Bronchial epithelial cell (primary cell): ENCODE results near the gene ACOXL. TPM values are rescaled to one million over a fixed set of nuclear protein-coding genes. Genes with fewer than 3 reads are reported as not detected.
"Not testable (repeated sequence)": the region's sequence is repeated elsewhere in the genome, so short reads cannot be mapped to it uniquely, and the experiment has no call there.

ENCODE experiments used
- DNase-seq: peaks from one replicate; pipeline ENCODE4 v3.0.0-alpha.2; 2010; ENCODE audit warnings: low read depth
- FAIRE-seq: peaks from 2 replicates; lab custom pipeline; 2011; peaks lifted over from hg19 to GRCh38; lab: Jason Lieb, UNC
- H3K27me3 ChIP-seq: 2 replicates; pipeline ENCODE4 v1.5.1; 2011; ENCODE audit warnings: low read length; ENCODE audit not compliant: control insufficient read depth, insufficient read depth
- H3K36me3 ChIP-seq: 2 replicates; pipeline ENCODE4 v1.5.1; 2011; ENCODE audit warnings: low read length; ENCODE audit not compliant: control insufficient read depth, insufficient read depth
- H3K4me3 ChIP-seq: 2 replicates; pipeline ENCODE4 v1.5.1; 2011; ENCODE audit warnings: mild to moderate bottlenecking, low read depth, low read length, control low read depth
- total RNA-seq: library from RNA; depleted of rRNA; stranded (reverse); fragments of >200 nt; gene quantifications from 2 replicates; pipeline ENCODE4 v1.2.1, GENCODE V29; 2014
- TF ChIP-seq, protein P1 (sequence below): IDR thresholded peaks from 2 replicates; pipeline ENCODE4 v1.5.1; 2011; ENCODE audit warnings: mild to moderate bottlenecking, moderate library complexity, low read length, control low read depth, inconsistent platforms; ENCODE audit not compliant: insufficient read depth, severe bottlenecking

The ACOXL gene
- not detected in 2 replicates for total RNA-seq

GRCh38 chr2:110732422-110733413, at the start of gene ACOXL:
ACOXL (plus strand) TSS chr2:110732573; CDS start chr2:110768390, 35,817 bp downstream.
- H3K36me3 ChIP-seq = no peaks in the 10 kb centered on the region
- peak within 1 kb of the TSS; percentile 36 for H3K4me3 ChIP-seq
- peak; percentile 17 for DNase-seq
- no peak for FAIRE-seq
- TF ChIP-seq, protein P1, sequence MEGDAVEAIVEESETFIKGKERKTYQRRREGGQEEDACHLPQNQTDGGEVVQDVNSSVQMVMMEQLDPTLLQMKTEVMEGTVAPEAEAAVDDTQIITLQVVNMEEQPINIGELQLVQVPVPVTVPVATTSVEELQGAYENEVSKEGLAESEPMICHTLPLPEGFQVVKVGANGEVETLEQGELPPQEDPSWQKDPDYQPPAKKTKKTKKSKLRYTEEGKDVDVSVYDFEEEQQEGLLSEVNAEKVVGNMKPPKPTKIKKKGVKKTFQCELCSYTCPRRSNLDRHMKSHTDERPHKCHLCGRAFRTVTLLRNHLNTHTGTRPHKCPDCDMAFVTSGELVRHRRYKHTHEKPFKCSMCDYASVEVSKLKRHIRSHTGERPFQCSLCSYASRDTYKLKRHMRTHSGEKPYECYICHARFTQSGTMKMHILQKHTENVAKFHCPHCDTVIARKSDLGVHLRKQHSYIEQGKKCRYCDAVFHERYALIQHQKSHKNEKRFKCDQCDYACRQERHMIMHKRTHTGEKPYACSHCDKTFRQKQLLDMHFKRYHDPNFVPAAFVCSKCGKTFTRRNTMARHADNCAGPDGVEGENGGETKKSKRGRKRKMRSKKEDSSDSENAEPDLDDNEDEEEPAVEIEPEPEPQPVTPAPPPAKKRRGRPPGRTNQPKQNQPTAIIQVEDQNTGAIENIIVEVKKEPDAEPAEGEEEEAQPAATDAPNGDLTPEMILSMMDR = no peak
- peaks cover 8% of the 10 kb centered on the region for H3K27me3 ChIP-seq

GRCh38 chr2:110682872-110683271, 49.5 kb upstream of the ACOXL start:
- no peaks in the 10 kb centered on the region for H3K36me3 ChIP-seq
- FAIRE-seq (no peak), DNase-seq (no peak)
- no peak overlapping the region for H3K4me3 ChIP-seq
- TF ChIP-seq, protein P1 = no peak
- no peaks in the 10 kb centered on the region for H3K27me3 ChIP-seq

- DNase-seq, H3K27me3 ChIP-seq, H3K4me3 ChIP-seq, H3K36me3 ChIP-seq, FAIRE-seq: not testable (repeated sequence)
Observed at GRCh38 chr2:110687775-110688484, 44.4 kb upstream of the ACOXL start.

DNA sequence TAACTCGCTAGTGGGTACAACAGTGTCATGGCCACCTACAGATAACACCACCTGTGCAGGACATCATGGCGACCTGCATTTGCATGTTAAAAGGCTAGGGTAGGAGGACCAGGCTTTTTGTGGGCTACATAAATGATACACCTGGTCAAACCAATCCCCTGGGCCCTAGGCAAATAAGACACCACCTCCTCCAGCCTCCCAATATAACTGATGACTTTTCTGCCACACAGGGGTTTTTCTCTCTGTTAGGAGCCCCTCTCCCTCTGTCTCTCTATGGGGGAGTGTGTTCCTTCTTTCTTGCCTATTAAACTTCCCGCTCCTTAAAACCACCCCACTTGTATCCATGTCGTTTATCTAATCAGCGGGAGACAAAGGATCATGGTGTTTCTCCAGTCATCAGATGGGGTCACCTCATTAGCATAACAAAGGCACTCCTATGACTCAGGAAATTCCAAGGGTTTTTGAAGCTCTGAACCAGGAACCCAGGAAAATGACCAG, 43.7 kb upstream of the ACOXL start:
- Histone ChIP-seq H3K4me3 (no peak overlapping the region), H3K36me3 (no peaks in the 10 kb centered on the region), H3K27me3 (no peaks in the 10 kb centered on the region)
- DNase-seq (peak; percentile 86), FAIRE-seq (no peak)
- TF ChIP-seq, protein P1 = no peak

- Histone ChIP-seq H3K36me3 (no peaks in the 10 kb centered on the region), H3K27me3 (no peaks in the 10 kb centered on the region), H3K4me3 (no peak overlapping the region)
- FAIRE-seq (no peak), DNase-seq (no peak)
- TF ChIP-seq, protein P1 = no peak
Observed at GRCh38 chr2:110690083-110690965, 42.0 kb upstream of the ACOXL start.
